GM18520 (cell line): ENCODE data around the gene TOMM6.
"Not testable (repeated sequence)": the region's sequence is repeated elsewhere in the genome, so short reads cannot be mapped to it uniquely, and the experiment has no call there.

Source experiments
- ATAC-seq: cut with Tn5 transposase; IDR thresholded peaks from one replicate; pipeline ENCODE4 v1.9.1; 2021; ENCODE audit not compliant: unreplicated experiment

TOMM6 gene

GRCh38 chr6:41783106-41783780, 4.3 kb upstream of the TOMM6 start:
- ATAC-seq: no peak

- no peak for ATAC-seq
Measured at GRCh38 chr6:41784581-41785171, 2.8 kb upstream of the TOMM6 start.

DNA sequence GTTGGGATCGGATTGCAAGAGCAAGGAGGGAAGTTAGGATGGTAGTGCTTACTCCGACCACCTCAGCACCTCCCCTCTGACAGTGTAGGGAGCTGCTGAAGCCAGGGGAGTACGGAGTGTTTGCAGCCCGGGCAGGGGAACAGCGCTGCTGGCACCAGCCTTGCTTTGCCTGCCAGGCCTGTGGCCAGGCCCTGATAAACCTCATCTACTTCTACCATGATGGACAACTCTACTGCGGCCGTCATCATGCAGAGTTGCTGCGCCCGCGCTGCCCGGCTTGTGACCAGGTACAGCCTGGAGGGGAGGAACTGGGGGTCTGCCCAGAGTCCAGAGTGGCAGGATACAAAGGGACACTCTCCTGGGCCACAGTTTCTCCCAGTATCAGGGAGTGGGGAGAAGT, 2.2 kb upstream of the TOMM6 start:
- no peak for ATAC-seq

DNA sequence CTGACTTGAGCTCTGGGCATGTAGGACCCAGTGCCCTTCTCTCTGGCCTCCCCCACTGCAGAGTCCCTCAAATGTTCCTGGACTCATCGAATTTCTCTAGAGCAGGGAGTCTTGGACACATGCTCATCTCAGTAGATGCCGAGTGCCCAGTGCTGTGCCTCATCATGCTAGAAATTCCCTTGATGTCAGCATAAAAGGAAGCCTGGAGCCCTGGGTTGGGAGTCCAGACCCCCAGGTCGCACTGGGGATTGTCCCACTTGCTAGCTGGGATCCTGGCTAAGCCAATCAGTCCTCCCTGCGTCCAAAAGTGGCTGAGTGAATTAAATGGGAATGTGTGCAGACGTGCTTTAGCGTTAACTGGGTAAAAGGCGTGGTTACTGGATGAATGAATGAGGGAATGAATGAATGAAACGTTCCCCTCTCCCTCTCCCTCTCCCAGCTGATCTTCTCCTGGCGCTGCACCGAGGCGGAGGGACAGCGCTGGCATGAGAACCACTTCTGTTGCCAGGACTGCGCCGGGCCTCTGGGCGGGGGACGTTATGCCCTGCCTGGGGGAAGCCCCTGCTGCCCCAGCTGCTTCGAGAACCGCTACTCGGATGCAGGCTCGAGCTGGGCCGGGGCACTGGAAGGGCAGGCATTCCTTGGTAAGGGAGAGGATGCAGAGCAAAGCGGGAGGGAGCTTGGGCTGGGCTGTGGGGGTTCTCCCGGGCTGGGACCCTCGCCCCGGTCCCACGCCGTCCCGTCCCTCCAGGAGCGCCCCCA, 1.6 kb upstream of the TOMM6 start:
- no peak for ATAC-seq

DNA sequence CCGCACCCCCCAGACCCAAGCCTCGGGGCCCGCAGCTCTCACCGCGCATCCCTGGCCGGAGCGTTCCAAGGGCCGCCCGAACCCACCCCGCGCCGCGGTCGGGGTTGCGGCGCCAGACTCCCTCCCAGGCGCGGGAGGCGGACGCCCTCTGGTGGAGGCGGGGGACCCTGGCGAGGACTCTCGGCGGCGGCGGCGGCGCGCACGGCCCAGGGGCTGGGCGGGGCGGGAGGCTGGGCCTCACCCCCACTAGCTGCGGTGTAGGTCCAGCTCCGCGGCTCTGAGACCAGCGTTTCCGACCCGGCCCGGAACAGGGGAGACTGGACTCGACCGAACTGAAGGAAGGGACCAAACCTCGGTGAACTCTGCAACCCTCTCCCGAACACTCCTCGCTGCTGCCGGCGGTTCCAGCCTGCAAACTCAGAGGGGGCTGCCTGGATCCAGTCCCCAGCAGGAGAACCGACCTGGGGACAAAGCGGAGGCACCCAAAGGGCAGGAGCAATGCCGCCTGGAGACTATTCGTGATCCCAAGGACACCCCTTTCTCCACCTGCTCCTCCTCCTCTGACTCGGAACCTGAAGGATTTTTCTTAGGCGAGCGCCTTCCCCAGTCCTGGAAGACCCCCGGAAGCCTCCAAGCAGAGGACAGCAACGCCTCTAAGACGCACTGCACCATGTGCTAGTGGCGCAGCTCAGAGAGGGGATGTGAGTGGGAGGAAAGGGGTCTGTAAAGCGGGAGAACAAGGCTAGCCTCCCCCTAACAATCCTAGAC, 859 bp upstream of the TOMM6 start:
- ATAC-seq: peak; percentile 46

- no peak for ATAC-seq
Measured at GRCh38 chr6:41789390-41789724, 1.9 kb downstream of the TOMM6 start.

- ATAC-seq: no peak
Measured at GRCh38 chr6:41790045-41790444, 2.6 kb downstream of the TOMM6 start.

GRCh38 chr6:41791305-41791704, 3.8 kb downstream of the TOMM6 start:
- no peak for ATAC-seq

DNA sequence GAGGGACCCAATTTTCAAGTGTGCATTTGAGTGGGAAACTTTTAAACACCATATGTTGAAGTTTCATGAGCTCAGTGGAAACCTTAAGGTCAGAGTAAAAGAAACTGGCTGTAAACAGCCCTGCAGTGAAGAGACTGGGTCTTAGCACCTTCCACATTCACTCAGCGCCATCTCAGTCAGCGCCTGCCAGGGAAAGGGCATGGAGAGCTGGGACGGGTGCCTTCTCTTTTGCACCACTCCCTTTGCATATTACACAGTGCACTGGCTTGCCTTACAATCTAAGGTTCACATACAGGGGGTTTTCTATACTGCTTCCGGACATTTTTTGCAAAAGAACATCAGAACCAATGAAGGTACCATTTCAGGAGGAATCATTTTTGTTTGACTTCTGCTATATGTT, 4.5 kb downstream of the TOMM6 start:
- ATAC-seq: no peak

- no peak for ATAC-seq
Measured at GRCh38 chr6:41796474-41796873, 9.0 kb downstream of the TOMM6 start.

- no peak for ATAC-seq
Measured at GRCh38 chr6:41798901-41799558, 11.5 kb downstream of the TOMM6 start.

DNA sequence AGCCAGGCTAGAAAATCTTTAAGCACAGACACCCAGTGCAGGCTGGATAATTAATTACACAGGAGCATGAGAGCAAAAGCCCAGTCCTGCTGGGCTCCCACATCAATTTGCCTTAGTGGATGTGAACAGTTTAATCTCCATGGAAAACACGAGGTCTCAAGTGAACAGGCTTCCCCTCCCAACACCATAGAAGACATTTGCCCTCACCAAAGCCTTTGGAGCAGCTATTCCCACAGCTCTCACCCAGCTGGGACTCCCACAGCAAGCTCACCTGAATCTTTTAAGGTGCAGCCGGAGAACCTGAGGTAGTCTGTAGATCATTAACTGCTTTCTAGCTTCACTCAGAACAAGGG, 12.0 kb downstream of the TOMM6 start:
- no peak for ATAC-seq

- ATAC-seq: no peak
Measured at GRCh38 chr6:41801380-41801779, 13.9 kb downstream of the TOMM6 start.

GRCh38 chr6:41805830-41806774, 18.6 kb downstream of the TOMM6 start:
- no peak for ATAC-seq

- no peak for ATAC-seq
Measured at GRCh38 chr6:41811095-41811494, 23.6 kb downstream of the TOMM6 start.

DNA sequence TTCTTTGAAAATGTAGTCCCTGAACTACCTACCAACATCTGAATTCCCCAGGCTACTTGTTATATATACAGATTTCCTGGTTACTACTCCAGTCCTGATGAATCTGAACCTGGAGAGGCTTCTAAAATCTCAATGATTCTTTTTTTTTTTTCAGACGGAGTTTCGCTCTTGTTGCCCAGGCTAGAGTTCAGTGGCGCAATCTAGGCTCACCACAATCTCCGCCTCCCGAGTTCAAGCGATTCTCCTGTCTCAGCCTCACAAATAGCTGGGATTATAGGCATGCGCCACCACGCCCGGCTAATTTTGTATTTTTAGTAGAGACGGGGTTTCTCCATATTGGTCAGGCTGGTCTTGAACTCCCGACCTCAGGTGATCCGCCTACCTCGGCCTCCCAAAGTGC, 24.5 kb downstream of the TOMM6 start:
- not testable (repeated sequence) for ATAC-seq

GRCh38 chr6:41813469-41813868, 26.0 kb downstream of the TOMM6 start:
- ATAC-seq: no peak

DNA sequence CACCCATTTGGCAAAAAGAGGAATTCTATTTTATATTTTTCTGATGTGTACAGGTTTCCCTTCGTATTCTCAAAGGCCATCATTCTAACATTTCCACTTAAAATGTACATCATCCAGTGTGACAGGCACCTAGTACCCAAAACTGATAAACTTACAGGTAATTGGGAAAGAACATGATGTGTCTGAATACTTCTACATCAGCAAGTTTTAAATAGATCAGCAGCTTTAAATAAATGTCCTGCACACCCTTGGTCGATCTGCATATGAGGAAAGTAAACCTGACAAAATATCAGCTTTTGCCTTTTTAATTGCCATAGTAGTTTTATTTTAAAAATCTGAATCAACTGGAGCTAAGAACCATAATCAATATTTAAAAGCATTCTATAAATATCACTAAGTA, 26.5 kb downstream of the TOMM6 start:
- ATAC-seq: no peak

DNA sequence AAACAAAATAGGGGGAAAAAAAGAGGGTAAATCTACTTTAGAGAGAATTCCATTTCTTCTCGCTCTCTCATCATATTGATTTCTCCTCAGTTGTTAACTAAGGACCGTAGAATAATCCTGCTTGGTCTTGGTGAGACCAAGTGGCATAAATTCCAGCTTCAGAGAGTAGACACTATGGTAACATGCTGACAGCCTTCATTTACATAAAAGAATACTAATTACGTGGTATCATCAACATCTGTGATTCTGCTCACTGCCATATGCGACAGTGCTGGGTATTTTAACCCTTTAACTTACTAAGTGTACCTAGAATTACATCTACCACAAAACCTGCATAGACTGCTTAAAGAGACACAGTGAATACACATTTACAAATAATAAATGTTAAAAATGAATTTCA, 27.1 kb downstream of the TOMM6 start:
- ATAC-seq: no peak

DNA sequence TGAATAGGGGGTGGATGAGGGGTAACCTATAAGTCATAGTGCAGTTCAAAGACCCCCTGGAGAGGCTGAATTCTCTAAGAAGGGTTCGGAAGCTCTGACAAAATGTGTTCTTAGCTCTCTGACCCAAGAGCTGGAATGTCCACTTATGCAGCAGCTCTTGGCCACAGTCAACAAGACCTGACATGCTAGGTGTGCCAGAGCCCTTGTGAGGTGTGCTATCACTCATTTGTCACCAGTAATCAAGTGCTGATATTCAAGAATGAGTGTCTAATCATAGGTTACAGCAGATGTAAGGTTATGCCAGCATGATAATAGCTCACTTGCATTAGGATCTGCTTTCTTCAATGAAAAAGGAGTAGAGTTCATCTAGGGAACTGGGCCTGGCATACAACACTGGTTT, 28.1 kb downstream of the TOMM6 start:
- ATAC-seq: no peak
